Thyroid gland (tissue), 4 donors: ENCODE results near the gene RPS27A.
"Not testable (repeated sequence)": the region's sequence is repeated elsewhere in the genome, so short reads cannot be mapped to it uniquely, and the experiment has no call there.

Experiments used
- POLR2A ChIP-seq, 2 donors: fragments of 450-650 bp; IDR thresholded peaks; one replicate each; pipeline ENCODE4 v1.6.1; 2017; ENCODE audit warnings: antibody characterized with exemption in 2 of 2, mild to moderate bottlenecking in 2 of 2, moderate library complexity in 1 of 2
- TF ChIP-seq, protein P1 (sequence below), 6 experiments: fragments of 200-600 bp in 3 of 6; fragments of 450-650 bp in 3 of 6; sonication (generic) in 3 of 6; IDR thresholded peaks; one replicate each; pipeline ENCODE4 v1.5.1; 2016 to 2019; ENCODE audit warnings: antibody characterized with exemption in 6 of 6, mild to moderate bottlenecking in 2 of 6, inconsistent platforms in 1 of 6, moderate library complexity in 1 of 6

DNA sequence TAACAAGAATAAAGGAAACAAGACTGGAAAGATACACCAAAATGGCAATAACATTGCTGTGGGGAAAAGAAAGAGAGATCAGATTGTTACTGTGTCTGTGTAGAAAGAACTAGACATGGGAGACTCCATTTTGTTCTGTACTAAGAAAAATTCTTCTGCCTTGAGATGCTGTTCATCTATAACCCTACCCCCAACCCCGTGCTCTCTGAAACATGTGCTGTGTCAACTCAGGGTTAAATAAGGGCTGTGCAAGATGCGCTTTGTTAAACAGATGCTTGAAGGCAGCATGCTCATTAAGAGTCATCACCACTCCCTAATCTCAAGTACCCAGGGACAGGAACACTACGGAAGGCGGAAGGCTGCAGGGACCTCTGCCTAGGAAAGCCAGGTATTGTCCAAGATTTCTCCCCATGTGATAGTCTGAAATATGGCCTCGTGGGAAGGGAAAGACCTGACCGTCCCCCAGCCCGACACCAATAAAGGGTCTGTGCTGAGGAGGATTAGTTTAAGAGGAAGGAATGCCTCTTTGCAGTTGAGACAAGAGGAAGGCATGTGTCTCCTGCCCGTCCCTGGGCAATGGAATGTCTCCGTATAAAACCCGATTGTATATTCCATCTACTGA, 46.8 kb downstream of the RPS27A start:
- TF ChIP-seq, protein P1, sequence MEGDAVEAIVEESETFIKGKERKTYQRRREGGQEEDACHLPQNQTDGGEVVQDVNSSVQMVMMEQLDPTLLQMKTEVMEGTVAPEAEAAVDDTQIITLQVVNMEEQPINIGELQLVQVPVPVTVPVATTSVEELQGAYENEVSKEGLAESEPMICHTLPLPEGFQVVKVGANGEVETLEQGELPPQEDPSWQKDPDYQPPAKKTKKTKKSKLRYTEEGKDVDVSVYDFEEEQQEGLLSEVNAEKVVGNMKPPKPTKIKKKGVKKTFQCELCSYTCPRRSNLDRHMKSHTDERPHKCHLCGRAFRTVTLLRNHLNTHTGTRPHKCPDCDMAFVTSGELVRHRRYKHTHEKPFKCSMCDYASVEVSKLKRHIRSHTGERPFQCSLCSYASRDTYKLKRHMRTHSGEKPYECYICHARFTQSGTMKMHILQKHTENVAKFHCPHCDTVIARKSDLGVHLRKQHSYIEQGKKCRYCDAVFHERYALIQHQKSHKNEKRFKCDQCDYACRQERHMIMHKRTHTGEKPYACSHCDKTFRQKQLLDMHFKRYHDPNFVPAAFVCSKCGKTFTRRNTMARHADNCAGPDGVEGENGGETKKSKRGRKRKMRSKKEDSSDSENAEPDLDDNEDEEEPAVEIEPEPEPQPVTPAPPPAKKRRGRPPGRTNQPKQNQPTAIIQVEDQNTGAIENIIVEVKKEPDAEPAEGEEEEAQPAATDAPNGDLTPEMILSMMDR (IDR thresholded peaks at IDR 0.05) = not testable (repeated sequence)
- not testable (repeated sequence) for TF ChIP-seq POLR2A (IDR thresholded peaks at IDR 0.05)
